Pulmonary artery endothelial cell (primary cell): ENCODE measurements around the gene SLC13A5. TPM values are rescaled to one million over a fixed set of nuclear protein-coding genes. Genes with fewer than 3 reads are reported as not detected.

Experiments used
- DNase-seq: peaks from one replicate; pipeline ENCODE4 v3.0.0-alpha.2; 2011; ENCODE audit warnings: low read depth, low spot score
- total RNA-seq: library from RNA; depleted of rRNA; stranded (reverse); fragments of >200 nt; gene quantifications from 2 replicates; pipeline ENCODE4 v1.2.3, GENCODE V29; 2014

The SLC13A5 gene
- total RNA-seq, 1 donor from 2014 or later, result not detected

- DNase-seq, result no peak
Measured at GRCh38 chr17:6684881-6685767, 28.0 kb downstream of the SLC13A5 start.

- DNase-seq, result no peak
Measured at GRCh38 chr17:6684460-6684783, 28.7 kb downstream of the SLC13A5 start.

- no peak for DNase-seq
Measured at GRCh38 chr17:6683730-6684459, 29.3 kb downstream of the SLC13A5 start.

- no peak for DNase-seq
Measured at GRCh38 chr17:6683081-6683684, 30.0 kb downstream of the SLC13A5 start.

- no peak for DNase-seq
Measured at GRCh38 chr17:6682339-6682738, 30.8 kb downstream of the SLC13A5 start.

- DNase-seq, result no peak
Measured at GRCh38 chr17:6681671-6682070, 31.5 kb downstream of the SLC13A5 start.

- no peak for DNase-seq
Measured at GRCh38 chr17:6681176-6681575, 32.0 kb downstream of the SLC13A5 start.

- DNase-seq, result no peak
Measured at GRCh38 chr17:6679241-6679640, 33.9 kb downstream of the SLC13A5 start.

GRCh38 chr17:6677946-6678345, 35.2 kb downstream of the SLC13A5 start:
- no peak for DNase-seq

GRCh38 chr17:6677158-6677831, 35.9 kb downstream of the SLC13A5 start:
- DNase-seq, result no peak

- DNase-seq, result no peak
Measured at GRCh38 chr17:6676802-6677157, 36.4 kb downstream of the SLC13A5 start.

- DNase-seq, result no peak
Measured at GRCh38 chr17:6675201-6675825, 37.9 kb downstream of the SLC13A5 start.

GRCh38 chr17:6674586-6674985, 38.6 kb downstream of the SLC13A5 start:
- DNase-seq, result no peak

GRCh38 chr17:6671431-6671830, 41.7 kb downstream of the SLC13A5 start:
- DNase-seq, result no peak

- DNase-seq, result no peak
Measured at GRCh38 chr17:6670999-6671398, 42.2 kb downstream of the SLC13A5 start.

GRCh38 chr17:6670571-6670970, 42.6 kb downstream of the SLC13A5 start:
- no peak for DNase-seq

- no peak for DNase-seq
Measured at GRCh38 chr17:6669479-6670212, 43.5 kb downstream of the SLC13A5 start.

GRCh38 chr17:6668727-6669425, 44.3 kb downstream of the SLC13A5 start:
- DNase-seq, result no peak

- DNase-seq, result no peak
Measured at GRCh38 chr17:6668219-6668618, 45.0 kb downstream of the SLC13A5 start.

- DNase-seq, result no peak
Measured at GRCh38 chr17:6667516-6667915, 45.7 kb downstream of the SLC13A5 start.
